IMR-90 (cell line): ENCODE data around the gene NFE2L1. TPM values are rescaled to one million over a fixed set of nuclear protein-coding genes. Genes with fewer than 3 reads are reported as not detected.

Experiments used
- ATAC-seq: fragments of 200-7000 bp; cut with Tn5 transposase; 2 replicates; pipeline ENCODE4 v1.9.1; 2020; ENCODE audit warnings: low read depth, mild to moderate bottlenecking, moderate library complexity
- BruUV-seq: library from RNA; stranded (reverse); fragments of 400-500 nt; replicated peaks from 2 replicates; lab custom pipeline; 2021; lab: Mats Ljungman, UMichigan
- CTCF ChIA-PET: fragments of 300-600 bp; formaldehyde crosslinking; extraction: SDS; loops from one replicate; lab custom pipeline; 2021; ENCODE audit warnings: antibody characterized with exemption; lab: Yijun Ruan, JAX
- POLR2A ChIA-PET: fragments of 300-600 bp; sonication (Branson Sonifier 250); formaldehyde crosslinking; loops from one replicate; lab custom pipeline; 2022; ENCODE audit warnings: antibody characterized with exemption; ENCODE audit not compliant: unreplicated experiment; lab: Charles Lee
- DNase-seq: peaks from one replicate; pipeline ENCODE4 v3.0.0; 2013
- H2AFZ ChIP-seq: replicated peaks from 2 replicates; pipeline ENCODE3; 2013; ENCODE audit warnings: low read length, mild to moderate bottlenecking; ENCODE audit not compliant: poor library complexity
- H2AK5ac ChIP-seq: 2 replicates; pipeline ENCODE4 v1.6.1; 2013; ENCODE audit warnings: low read depth, low read length, inconsistent platforms
- H2AK9ac ChIP-seq: replicated peaks from 2 replicates; pipeline ENCODE3; 2013; ENCODE audit warnings: mild to moderate bottlenecking, low read depth, low read length, moderate library complexity; ENCODE audit not compliant: poor library complexity
- H2BK120ac ChIP-seq: 2 replicates; pipeline ENCODE4 v1.6.1; 2013; ENCODE audit warnings: low read depth, low read length, inconsistent platforms
- H2BK15ac ChIP-seq: 3 replicates; pipeline ENCODE4 v1.6.1; 2013; ENCODE audit warnings: low read depth, low read length, inconsistent platforms
- H2BK20ac ChIP-seq: 2 replicates; pipeline ENCODE4 v1.6.1; 2013; ENCODE audit warnings: low read depth, mild to moderate bottlenecking, inconsistent platforms, low read length, moderate library complexity
- H2BK5ac ChIP-seq: 2 replicates; pipeline ENCODE4 v1.6.1; 2013; ENCODE audit warnings: mild to moderate bottlenecking, low read depth, low read length, inconsistent platforms; ENCODE audit not compliant: poor library complexity, severe bottlenecking
- H3K14ac ChIP-seq: replicated peaks from 2 replicates; pipeline ENCODE4 v1.6.1; 2013; ENCODE audit warnings: low read depth, low read length, inconsistent platforms
- H3K18ac ChIP-seq: 2 replicates; pipeline ENCODE4 v1.6.1; 2013; ENCODE audit warnings: low read depth, low read length, control low read depth
- H3K23ac ChIP-seq: 2 replicates; pipeline ENCODE4 v1.6.1; 2013; ENCODE audit warnings: low read depth, low read length, inconsistent platforms
- H3K27ac ChIP-seq: 2 replicates; pipeline ENCODE4 v1.5.1; 2013; ENCODE audit warnings: mild to moderate bottlenecking, control low read depth, low read length; ENCODE audit not compliant: insufficient read depth
- H3K27me3 ChIP-seq: 2 replicates; pipeline ENCODE4 v1.6.1; 2013; ENCODE audit warnings: low read length; ENCODE audit not compliant: control insufficient read depth, insufficient read depth
- H3K36me3 ChIP-seq: 2 replicates; pipeline ENCODE4 v1.6.1; 2013; ENCODE audit warnings: low read length, mixed read lengths; ENCODE audit not compliant: control insufficient read depth, insufficient read depth
- H3K4ac ChIP-seq: 2 replicates; pipeline ENCODE4 v1.6.1; 2013; ENCODE audit warnings: low read depth, low read length, inconsistent platforms
- H3K4me1 ChIP-seq: 2 replicates; pipeline ENCODE4 v1.6.1; 2013; ENCODE audit warnings: low read length, mixed read lengths; ENCODE audit not compliant: control insufficient read depth, insufficient read depth
- H3K4me2 ChIP-seq: 2 replicates; pipeline ENCODE4 v1.6.1; 2013; ENCODE audit warnings: low read depth, mild to moderate bottlenecking, control low read depth, low read length, moderate library complexity
- H3K4me3 ChIP-seq: 2 replicates; pipeline ENCODE4 v1.5.1; 2013; ENCODE audit warnings: low read depth, mild to moderate bottlenecking, control low read depth, low read length, moderate library complexity; ENCODE audit not compliant: insufficient read depth
- H3K56ac ChIP-seq: 2 replicates; pipeline ENCODE4 v1.6.1; 2013; ENCODE audit warnings: low read length, inconsistent platforms; ENCODE audit not compliant: insufficient read depth; ENCODE audit errors: extremely low read depth
- H3K79me1 ChIP-seq, 2 experiments: 2 replicates each; pipeline ENCODE4 v1.6.1; 2013; ENCODE audit warnings: low read length in 2 of 2, inconsistent platforms in 1 of 2, low read depth in 1 of 2
- H3K9ac ChIP-seq: 2 replicates; pipeline ENCODE4 v1.6.1; 2013; ENCODE audit warnings: low read depth, low read length, control low read depth
- H3K9me1 ChIP-seq: 2 replicates; pipeline ENCODE4 v1.6.1; 2013; ENCODE audit warnings: low read length, inconsistent platforms; ENCODE audit not compliant: insufficient read depth
- H3K9me3 ChIP-seq: 2 replicates; pipeline ENCODE4 v1.6.1; 2013; ENCODE audit warnings: low read length; ENCODE audit not compliant: control insufficient read depth, insufficient read depth
- H4K20me1 ChIP-seq: 2 replicates; pipeline ENCODE4 v1.6.1; 2013; ENCODE audit warnings: low read length, inconsistent platforms; ENCODE audit not compliant: insufficient read depth
- H4K5ac ChIP-seq: 2 replicates; pipeline ENCODE4 v1.6.1; 2013; ENCODE audit warnings: mild to moderate bottlenecking, low read depth, low read length, control low read depth
- H4K8ac ChIP-seq, 2 experiments: 2 replicates each; pipeline ENCODE4 v1.6.1; 2013; ENCODE audit warnings: low read depth in 2 of 2, low read length in 2 of 2, control low read depth in 1 of 2, inconsistent platforms in 1 of 2
- H4K91ac ChIP-seq: 2 replicates; pipeline ENCODE4 v1.6.1; 2013; ENCODE audit warnings: low read depth, low read length, inconsistent platforms; ENCODE audit not compliant: insufficient read depth
- CHD1 ChIP-seq: IDR thresholded peaks from 2 replicates; pipeline ENCODE4 v1.6.1; 2012; ENCODE audit warnings: low read depth, low read length, improper control_type of control experiment
- WGBS, 2 experiments: methylation state at CpG; one replicate each; pipeline versions ENCODE4 v1.1.5 to v1.1.7; 2013; ENCODE audit warnings: missing lambda C conversion rate in 2 of 2; ENCODE audit not compliant: insufficient read length in 1 of 2; ENCODE audit errors: extremely low coverage in 2 of 2; 5-methylcytosine and 5-hydroxymethylcytosine counted together
- dilution Hi-C: fragments of 300-500 bp; cut with HindIII; formaldehyde crosslinking; loops from one replicate; pipeline ENCODE4 v1.14.3; 2018; ENCODE audit warnings: low sequenced_read_pairs; ENCODE audit not compliant: unreplicated experiment
- in situ Hi-C: fragments of 300-500 bp; cut with MboI; formaldehyde crosslinking; loops from 3 replicates; pipeline ENCODE4 v1.14.3; 2019; ENCODE audit warnings: low sequenced_read_pairs, inconsistent platforms, mixed read lengths
- intact Hi-C: fragments of 100-400 bp; cut with micrococcal nuclease; formaldehyde crosslinking; loops from 2 replicates; pipeline ENCODE4 v1.10.0; 2022
- polyA plus RNA-seq, 3 experiments: library from polyadenylated mRNA; depleted of rRNA; stranded (reverse); fragments of >200 nt; gene quantifications; 2 replicates each; pipeline ENCODE4 v1.2.3, GENCODE V29; 2012; ENCODE audit warnings: low replicate concordance in 1 of 3
- total RNA-seq: library from RNA; depleted of rRNA; stranded (reverse); fragments of >200 nt; gene quantifications from 2 replicates; pipeline ENCODE4 v1.2.3, GENCODE V29; 2012

The NFE2L1 gene
- total and polyA plus RNA-seq, 2 of the 4 experiments (the other 2 are of a cell fraction): 42.8 to 122 TPM

GRCh38 chr17:48030531-48030930, 17.6 kb upstream of the NFE2L1 start:
- no peaks in the 10 kb centered on the region for H3K9me1 ChIP-seq
- no peak overlapping the region for H3K18ac ChIP-seq
- ATAC-seq (no peak; the same call in 1 of the 2 replicates), DNase-seq (no peak)
- H3K4ac ChIP-seq: no peak overlapping the region
- peaks cover 3% of the 10 kb centered on the region; the same call in 1 of the 2 replicates for H4K20me1 ChIP-seq
- H4K5ac ChIP-seq: no peak overlapping the region
- H3K27me3 ChIP-seq: no peaks in the 10 kb centered on the region
- intact Hi-C loops (no loop called here), dilution Hi-C loops (no loop called here), in situ Hi-C loops (loop anchor here (5.0 kb wide), 1 partner anchor 37 kb away; no protein-coding TSS in a partner anchor)
- no peak overlapping the region for H2AFZ ChIP-seq
- H3K9me3 ChIP-seq: no peaks in the 10 kb centered on the region
- H2BK120ac ChIP-seq: no peak overlapping the region
- H3K14ac ChIP-seq: no peak overlapping the region
- H4K8ac ChIP-seq: no peak overlapping the region
- no CpG with 5 or more reads among the region's 5 CpGs for WGBS, 2 experiments
- H2AK5ac ChIP-seq: no peak overlapping the region
- TF ChIP-seq CHD1: no peak
- H2BK20ac ChIP-seq: no peak overlapping the region
- H3K4me3 ChIP-seq: no peak overlapping the region
- H4K91ac ChIP-seq: no peak overlapping the region
- H3K56ac ChIP-seq: no peak overlapping the region
- H3K27ac ChIP-seq: no peak overlapping the region
- no peak overlapping the region for H2BK15ac ChIP-seq
- H3K36me3 ChIP-seq: peaks cover 10% of the 10 kb centered on the region
- H3K23ac ChIP-seq: no peak overlapping the region
- ChIA-PET POLR2A (interaction anchor here (0.6 kb wide), 1 partner anchor 70 kb away, joined by 5 read pairs; no protein-coding TSS in a partner anchor), CTCF (interaction anchor here (0.9 kb wide), 1 partner anchor 38 kb away, joined by 3 read pairs; no protein-coding TSS in a partner anchor)
- no peak overlapping the region for H3K9ac ChIP-seq
- H3K4me1 ChIP-seq: peaks cover 7% of the 10 kb centered on the region
- BruUV-seq: no TSS peak
- H2BK5ac ChIP-seq: no peak overlapping the region
- no peak overlapping the region for H2AK9ac ChIP-seq
- no peak overlapping the region for H3K4me2 ChIP-seq
- peaks cover 0 to 7% of the 10 kb centered on the region in 2 experiments; a peak in 2 of 4 replicates for H3K79me1 ChIP-seq
